Lung (tissue), 12 donors: ENCODE results near the gene PEX5L. TPM values are rescaled to one million over a fixed set of nuclear protein-coding genes. Genes with fewer than 3 reads are reported as not detected.
"Not testable (repeated sequence)": the region's sequence is repeated elsewhere in the genome, so short reads cannot be mapped to it uniquely, and the experiment has no call there.

Source experiments
- ATAC-seq: fragments of 200-7000 bp; cut with Tn5 transposase; one replicate; pipeline ENCODE4 v1.9.1; 2020; ENCODE audit warnings: moderate number of reproducible peaks; ENCODE audit not compliant: insufficient read depth, low FRiP score
- DNase-seq, 3 donors: peaks; one replicate each; pipeline ENCODE4 v3.0.0-alpha.2; 2013 to 2017
- H3K27ac ChIP-seq, 2 donors: one replicate each; pipeline ENCODE4 v1.5.1; 2013; ENCODE audit warnings: mild to moderate bottlenecking in 2 of 2, moderate library complexity in 2 of 2, control low read depth in 1 of 2, inconsistent platforms in 1 of 2, low read depth in 1 of 2, low read length in 1 of 2
- H3K27me3 ChIP-seq, 3 donors: one replicate each; pipeline ENCODE4 v1.5.1; 2013; ENCODE audit warnings: low read length in 2 of 3; ENCODE audit not compliant: control insufficient read depth in 3 of 3, insufficient read depth in 3 of 3
- H3K36me3 ChIP-seq, 4 donors: one replicate each; pipeline ENCODE4 v1.5.1; 2013; ENCODE audit warnings: low read length in 4 of 4, mild to moderate bottlenecking in 1 of 4, moderate library complexity in 1 of 4; ENCODE audit not compliant: control insufficient read depth in 4 of 4, insufficient read depth in 4 of 4
- H3K4me1 ChIP-seq, 5 donors: one replicate each; pipeline ENCODE4 v1.5.1; 2013; ENCODE audit warnings: low read length in 5 of 5, mild to moderate bottlenecking in 2 of 5, moderate library complexity in 1 of 5; ENCODE audit not compliant: control insufficient read depth in 5 of 5, insufficient read depth in 5 of 5
- H3K4me3 ChIP-seq: one replicate; pipeline ENCODE4 v1.5.1; 2013; ENCODE audit warnings: mild to moderate bottlenecking, control low read depth, moderate library complexity
- H3K9ac ChIP-seq, 2 donors: one replicate each; pipeline ENCODE4 v1.5.1; 2013; ENCODE audit warnings: low read length in 2 of 2, control low read depth in 1 of 2; ENCODE audit not compliant: insufficient read depth in 1 of 2
- H3K9me3 ChIP-seq, 4 donors: one replicate each; pipeline ENCODE4 v1.5.1; 2013; ENCODE audit warnings: low read length in 3 of 4, mild to moderate bottlenecking in 1 of 4, moderate library complexity in 1 of 4; ENCODE audit not compliant: control insufficient read depth in 4 of 4, insufficient read depth in 3 of 4
- WGBS, 2 donors: extraction: QIAGEN DNeasy Blood & Tissue Kit; methylation state at CpG; one replicate each; pipeline ENCODE4 v1.1.7; 2013; 5-methylcytosine and 5-hydroxymethylcytosine counted together
- polyA plus RNA-seq, 2 donors: library from polyadenylated mRNA; stranded (reverse); fragments of 200-250 nt; gene quantifications; one replicate each; pipeline ENCODE4 v1.2.1, GENCODE V29; 2013
- total RNA-seq, 2 donors: library from RNA; depleted of rRNA in 1 of 2; stranded (reverse); fragments of >200 nt in 1 of 2; gene quantifications; one replicate each; pipeline ENCODE4 v1.2.1, GENCODE V29; 2014 to 2021
- TF ChIP-seq, protein P1 (sequence below): IDR thresholded peaks from 2 replicates; pipeline ENCODE4 v1.5.1; 2012; ENCODE audit warnings: mild to moderate bottlenecking; ENCODE audit errors: control extremely low read depth, extremely low read depth
- donor health status: control.
- donor health status: control.
- donor health status: Bipolar disorder and iron deficiency.
- donor health status: healthy.
- donor health status: DM: yes; HTN: yes; CAD: no.

PEX5L gene
- total and polyA plus RNA-seq, 4 donors, result 0.02 to 0.80 (median 0.09) TPM

DNA sequence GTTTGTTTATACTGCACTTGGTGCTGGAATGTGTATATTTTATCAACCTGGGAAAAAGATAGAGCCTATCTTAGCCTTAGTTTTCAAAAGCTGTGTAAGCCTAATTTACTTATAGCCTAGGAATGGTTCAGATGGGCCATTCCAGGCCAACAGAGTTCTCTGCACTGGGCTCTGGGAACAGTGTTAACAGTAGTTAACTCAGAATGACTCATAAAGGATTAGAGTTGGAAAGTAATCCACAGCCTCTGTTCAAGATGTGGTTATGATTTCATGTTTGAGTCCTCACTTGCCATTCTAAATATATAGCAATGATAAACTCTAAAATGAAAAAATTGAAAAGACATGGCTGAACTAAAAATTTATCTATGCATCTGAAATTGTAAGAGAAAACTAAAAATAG is 22.6 kb upstream of the PEX5L start:
- DNase-seq (no peak), ATAC-seq (no peak)

GRCh38 chr3:180058238-180058637 is 21.5 kb upstream of the PEX5L start:
- ATAC-seq, result no peak
- Histone ChIP-seq H3K9ac (no peak overlapping the region), H3K9me3 (no peaks in the 10 kb centered on the region), H3K27ac (no peak overlapping the region), H3K4me1 (no peaks in the 10 kb centered on the region), H3K36me3 (no peaks in the 10 kb centered on the region), H3K27me3 (no peaks in the 10 kb centered on the region), H3K4me3 (no peak overlapping the region)
- TF ChIP-seq, protein P1, sequence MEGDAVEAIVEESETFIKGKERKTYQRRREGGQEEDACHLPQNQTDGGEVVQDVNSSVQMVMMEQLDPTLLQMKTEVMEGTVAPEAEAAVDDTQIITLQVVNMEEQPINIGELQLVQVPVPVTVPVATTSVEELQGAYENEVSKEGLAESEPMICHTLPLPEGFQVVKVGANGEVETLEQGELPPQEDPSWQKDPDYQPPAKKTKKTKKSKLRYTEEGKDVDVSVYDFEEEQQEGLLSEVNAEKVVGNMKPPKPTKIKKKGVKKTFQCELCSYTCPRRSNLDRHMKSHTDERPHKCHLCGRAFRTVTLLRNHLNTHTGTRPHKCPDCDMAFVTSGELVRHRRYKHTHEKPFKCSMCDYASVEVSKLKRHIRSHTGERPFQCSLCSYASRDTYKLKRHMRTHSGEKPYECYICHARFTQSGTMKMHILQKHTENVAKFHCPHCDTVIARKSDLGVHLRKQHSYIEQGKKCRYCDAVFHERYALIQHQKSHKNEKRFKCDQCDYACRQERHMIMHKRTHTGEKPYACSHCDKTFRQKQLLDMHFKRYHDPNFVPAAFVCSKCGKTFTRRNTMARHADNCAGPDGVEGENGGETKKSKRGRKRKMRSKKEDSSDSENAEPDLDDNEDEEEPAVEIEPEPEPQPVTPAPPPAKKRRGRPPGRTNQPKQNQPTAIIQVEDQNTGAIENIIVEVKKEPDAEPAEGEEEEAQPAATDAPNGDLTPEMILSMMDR, result no peak
- no peak for DNase-seq

More for the DNA sequence above, 22.6 kb upstream of the PEX5L start:
- TF ChIP-seq, protein P1, result no peak
- Histone ChIP-seq H3K4me3 (no peak overlapping the region), H3K27ac (no peak overlapping the region), H3K27me3 (no peaks in the 10 kb centered on the region), H3K4me1 (no peaks in the 10 kb centered on the region), H3K9ac (no peak overlapping the region), H3K9me3 (no peaks in the 10 kb centered on the region), H3K36me3 (no peaks in the 10 kb centered on the region)

DNA sequence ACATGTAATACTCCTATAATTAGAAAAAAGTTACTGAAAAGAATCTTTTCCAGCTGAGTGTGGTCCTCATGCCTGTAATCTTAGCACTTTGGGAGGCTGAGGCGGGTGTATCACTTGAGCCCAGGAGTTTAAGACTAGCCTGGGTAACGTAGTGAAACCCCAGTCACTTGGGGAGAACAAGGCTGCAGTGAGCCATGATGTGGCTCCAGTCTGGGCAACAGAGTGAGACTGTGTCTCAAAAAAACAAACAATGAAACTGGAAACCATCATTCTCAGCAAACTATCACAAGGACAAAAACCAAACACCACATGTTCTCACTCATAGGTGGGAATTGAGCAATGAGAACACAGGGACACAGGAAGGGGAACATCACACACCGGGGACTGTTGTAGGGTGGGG is 18.9 kb upstream of the PEX5L start:
- ATAC-seq, DNase-seq, H3K4me3 ChIP-seq, H3K9me3 ChIP-seq, H3K27me3 ChIP-seq, H3K27ac ChIP-seq, H3K9ac ChIP-seq, H3K4me1 ChIP-seq, H3K36me3 ChIP-seq: not testable (repeated sequence)
- 67 to 69% methylated on average over 3 of the region's 3 CpGs for WGBS, 2 donors

GRCh38 chr3:180049391-180049790 is 12.7 kb upstream of the PEX5L start:
- ATAC-seq (no peak), DNase-seq (peak in 1 of 3 donors; percentile 3)
- Histone ChIP-seq H3K27me3 (no peaks in the 10 kb centered on the region), H3K4me3 (no peak overlapping the region), H3K9me3 (no peaks in the 10 kb centered on the region), H3K4me1 (no peaks in the 10 kb centered on the region), H3K27ac (no peak overlapping the region), H3K9ac (no peak overlapping the region), H3K36me3 (no peaks in the 10 kb centered on the region)
- TF ChIP-seq, protein P1, result no peak
- 85 to 89% methylated on average over 9 of the region's 9 CpGs for WGBS, 2 donors
